Measurements from ENCODE around the gene SNRK.
"Not testable (repeated sequence)": the region's sequence is repeated elsewhere in the genome, so short reads cannot be mapped to it uniquely, and the experiment has no call there.

The SNRK gene

GRCh38 chr3:43347774-43348173 lies 61.4 kb downstream of the SNRK start:
- DNase-seq (ENCODE audit: low read depth) = no peak

GRCh38 chr3:43348350-43348749 lies 62.0 kb downstream of the SNRK start:
- no peak for DNase-seq (ENCODE audit: low read depth)

GRCh38 chr3:43348852-43349574 lies 62.7 kb downstream of the SNRK start:
- no peak for DNase-seq (ENCODE audit: low read depth)

- DNase-seq (ENCODE audit: low read depth) = no peak
Observed at GRCh38 chr3:43349716-43350115, 63.4 kb downstream of the SNRK start.

GRCh38 chr3:43353393-43353792 lies 67.1 kb downstream of the SNRK start:
- DNase-seq (ENCODE audit: low read depth) = no peak

GRCh38 chr3:43353923-43354670 lies 67.8 kb downstream of the SNRK start:
- DNase-seq (ENCODE audit: low read depth) = no peak

GRCh38 chr3:43356033-43356432 lies 69.7 kb downstream of the SNRK start:
- not testable (repeated sequence) for DNase-seq (ENCODE audit: low read depth)

- DNase-seq (ENCODE audit: low read depth) = no peak
Observed at GRCh38 chr3:43361077-43361476, 74.7 kb downstream of the SNRK start.

- DNase-seq (ENCODE audit: low read depth) = no peak
Observed at GRCh38 chr3:43362183-43362582, 75.8 kb downstream of the SNRK start.

- DNase-seq (ENCODE audit: low read depth) = no peak
Observed at GRCh38 chr3:43362961-43363360, 76.6 kb downstream of the SNRK start.

- no peak for DNase-seq (ENCODE audit: low read depth)
Observed at GRCh38 chr3:43363621-43364266, 77.4 kb downstream of the SNRK start.

GRCh38 chr3:43364494-43364893 lies 78.2 kb downstream of the SNRK start:
- DNase-seq (ENCODE audit: low read depth) = no peak

- DNase-seq (ENCODE audit: low read depth) = no peak
Observed at GRCh38 chr3:43364926-43365325, 78.6 kb downstream of the SNRK start.

GRCh38 chr3:43365601-43366305 lies 79.4 kb downstream of the SNRK start:
- DNase-seq (ENCODE audit: low read depth) = no peak

- no peak for DNase-seq (ENCODE audit: low read depth)
Observed at GRCh38 chr3:43366481-43366880, 80.1 kb downstream of the SNRK start.

GRCh38 chr3:43366885-43367284 lies 80.5 kb downstream of the SNRK start:
- no peak for DNase-seq (ENCODE audit: low read depth)

- DNase-seq (ENCODE audit: low read depth) = no peak
Observed at GRCh38 chr3:43369404-43370292, 83.3 kb downstream of the SNRK start.

GRCh38 chr3:43370293-43370980 lies 84.1 kb downstream of the SNRK start:
- DNase-seq (ENCODE audit: low read depth) = no peak

- DNase-seq (ENCODE audit: low read depth) = no peak
Observed at GRCh38 chr3:43371494-43371893, 85.2 kb downstream of the SNRK start.

GRCh38 chr3:43372007-43372740 lies 85.8 kb downstream of the SNRK start:
- DNase-seq (ENCODE audit: low read depth) = no peak
